A673 (cell line): ENCODE measurements around the gene IFITM2. TPM values are rescaled to one million over a fixed set of nuclear protein-coding genes. Genes with fewer than 3 reads are reported as not detected.
"Not testable (repeated sequence)": the region's sequence is repeated elsewhere in the genome, so short reads cannot be mapped to it uniquely, and the experiment has no call there.

ENCODE experiments used
- BruUV-seq: library from RNA; stranded (reverse); fragments of 400-500 nt; replicated peaks from 2 replicates; lab custom pipeline; 2021; lab: Mats Ljungman, UMichigan
- CTCF ChIA-PET: fragments of 300-600 bp; sonication (Branson Sonifier 250); formaldehyde crosslinking; loops from one replicate; lab custom pipeline; 2022; ENCODE audit warnings: antibody characterized with exemption; lab: Charles Lee
- POLR2A ChIA-PET: fragments of 300-600 bp; sonication (Branson Sonifier 250); formaldehyde crosslinking; loops from one replicate; lab custom pipeline; 2022; ENCODE audit warnings: antibody characterized with exemption; ENCODE audit not compliant: low non-redundant PET; lab: Charles Lee
- DNase-seq: peaks from one replicate; pipeline ENCODE4 v3.0.0-alpha.2; 2015; ENCODE audit warnings: low spot score
- H3K27ac ChIP-seq: fragments of 200-600 bp; sonication (generic); 2 replicates; pipeline ENCODE4 v1.5.1; 2016; ENCODE audit warnings: mixed run types, low read depth, mild to moderate bottlenecking, mixed read lengths, antibody characterized with exemption, low read length; ENCODE audit not compliant: poor library complexity, severe bottlenecking
- H3K27me3 ChIP-seq: fragments of 200-600 bp; sonication (generic); replicated peaks from 2 replicates; pipeline ENCODE4 v1.6.1; 2017; ENCODE audit warnings: mixed run types, low read depth, mild to moderate bottlenecking, mixed read lengths, antibody characterized with exemption, low read length; ENCODE audit not compliant: insufficient read depth, poor library complexity
- H3K36me3 ChIP-seq: fragments of 200-600 bp; sonication (generic); 2 replicates; pipeline ENCODE4 v1.6.1; 2016; ENCODE audit warnings: mixed run types, mild to moderate bottlenecking, mixed read lengths, antibody characterized with exemption, low read length; ENCODE audit not compliant: insufficient read depth, poor library complexity, severe bottlenecking
- H3K4me1 ChIP-seq: fragments of 200-600 bp; sonication (generic); 2 replicates; pipeline ENCODE4 v1.6.1; 2017; ENCODE audit warnings: mixed run types, mild to moderate bottlenecking, mixed read lengths, antibody characterized with exemption, low read length; ENCODE audit not compliant: insufficient read depth, poor library complexity, severe bottlenecking
- H3K4me3 ChIP-seq: fragments of 200-600 bp; sonication (generic); 2 replicates; pipeline ENCODE4 v1.5.1; 2016; ENCODE audit warnings: low read depth, mixed run types, mild to moderate bottlenecking, mixed read lengths, low read length; ENCODE audit not compliant: poor library complexity, severe bottlenecking
- H3K9me3 ChIP-seq: fragments of 200-600 bp; sonication (generic); 2 replicates; pipeline ENCODE4 v1.6.1; 2016; ENCODE audit warnings: mixed run types, low read depth, mild to moderate bottlenecking, mixed read lengths, antibody characterized with exemption, low read length; ENCODE audit not compliant: poor library complexity, severe bottlenecking
- CTCF ChIP-seq: fragments of 300-800, 200-600 bp; sonication (generic); conservative IDR thresholded peaks from 2 replicates; pipeline ENCODE4 v1.5.1; 2017; ENCODE audit warnings: low read depth, mild to moderate bottlenecking, antibody characterized with exemption, low read length, moderate library complexity, mixed read lengths
- EZH2 ChIP-seq: fragments of 200-600 bp; sonication (generic); IDR thresholded peaks from 2 replicates; pipeline ENCODE4 v1.6.1; 2017; ENCODE audit warnings: borderline replicate concordance, low read depth, mild to moderate bottlenecking, mixed read lengths, antibody characterized with exemption, low read length; ENCODE audit not compliant: poor library complexity, severe bottlenecking
- intact Hi-C: fragments of 100-400 bp; cut with micrococcal nuclease; formaldehyde crosslinking; loops from one replicate; pipeline ENCODE4 v1.10.0; 2022; ENCODE audit not compliant: unreplicated experiment
- total RNA-seq: library from RNA; stranded (reverse); gene quantifications from 2 replicates; pipeline ENCODE4 v1.2.3, GENCODE V29; 2021

IFITM2 gene
- total RNA-seq, 1 experiment from 2014 or later = 25.5 TPM

GRCh38 chr11:328012-328411, 20.4 kb downstream of the IFITM2 start:
- BruUV-seq = no TSS peak

GRCh38 chr11:328516-329100, 21.0 kb downstream of the IFITM2 start:
- intact Hi-C loops, H3K27me3 ChIP-seq, H3K27ac ChIP-seq, CTCF ChIA-PET, DNase-seq, BruUV-seq, H3K9me3 ChIP-seq, H3K36me3 ChIP-seq, POLR2A ChIA-PET, H3K4me1 ChIP-seq, H3K4me3 ChIP-seq: not testable (repeated sequence)

More at GRCh38 chr11:328012-328411, 20.4 kb downstream of the IFITM2 start:
- H3K27ac ChIP-seq = no peak overlapping the region
- ChIA-PET CTCF (no interaction called here), POLR2A (no interaction called here)
- H3K27me3 ChIP-seq = no peaks in the 10 kb centered on the region
- no peaks in the 10 kb centered on the region for H3K9me3 ChIP-seq
- peaks cover 5% of the 10 kb centered on the region for H3K4me1 ChIP-seq
- no peak for DNase-seq
- TF ChIP-seq EZH2 (no peak), CTCF (no peak)
- H3K4me3 ChIP-seq = no peak overlapping the region
- H3K36me3 ChIP-seq = no peaks in the 10 kb centered on the region
- intact Hi-C loops = no loop called here

GRCh38 chr11:329886-330253, 22.3 kb downstream of the IFITM2 start:
- H3K27ac ChIP-seq = no peak overlapping the region
- H3K4me3 ChIP-seq = no peak overlapping the region
- no peaks in the 10 kb centered on the region for H3K27me3 ChIP-seq
- peaks cover 10% of the 10 kb centered on the region for H3K4me1 ChIP-seq
- ChIA-PET POLR2A (no interaction called here), CTCF (no interaction called here)
- BruUV-seq = no TSS peak
- no peak for TF ChIP-seq EZH2
- no peak for TF ChIP-seq CTCF
- intact Hi-C loops = no loop called here
- no peaks in the 10 kb centered on the region for H3K36me3 ChIP-seq
- no peak for DNase-seq
- no peaks in the 10 kb centered on the region for H3K9me3 ChIP-seq

- ChIA-PET CTCF (no interaction called here), POLR2A (no interaction called here)
- intact Hi-C loops = no loop called here
- Histone ChIP-seq H3K9me3 (no peaks in the 10 kb centered on the region), H3K36me3 (no peaks in the 10 kb centered on the region), H3K4me1 (peaks cover 10% of the 10 kb centered on the region), H3K4me3 (no peak overlapping the region), H3K27me3 (no peaks in the 10 kb centered on the region), H3K27ac (no peak overlapping the region)
- TF ChIP-seq EZH2 (no peak), CTCF (no peak)
- BruUV-seq = no TSS peak
- no peak for DNase-seq
Measured at GRCh38 chr11:330307-330693, 22.7 kb downstream of the IFITM2 start.
